ENCODE results near the gene ATPAF2.

Gene ATPAF2

GRCh38 chr17:18071751-18072150 is 32.8 kb upstream of the ATPAF2 start:
- DNase-seq (ENCODE audit: low spot score), result no peak
- no peak overlapping the region for H3K27ac ChIP-seq
- no peak for TF ChIP-seq CTCF (IDR thresholded peaks at IDR 0.05)
- no peak overlapping the region for H3K4me3 ChIP-seq

- TF ChIP-seq CTCF (IDR thresholded peaks at IDR 0.05), result no peak
- no peak for DNase-seq (ENCODE audit: low spot score)
- H3K4me3 ChIP-seq, result peak overlapping the region; percentile 29
Observed at GRCh38 chr17:18070861-18071340, 31.9 kb upstream of the ATPAF2 start.

GRCh38 chr17:18069101-18069500 is 30.1 kb upstream of the ATPAF2 start:
- Histone ChIP-seq H3K27ac (no peak overlapping the region), H3K4me3 (no peak overlapping the region)
- no peak for DNase-seq (ENCODE audit: low spot score)
- TF ChIP-seq CTCF (IDR thresholded peaks at IDR 0.05), result no peak

More at GRCh38 chr17:18070861-18071340, 31.9 kb upstream of the ATPAF2 start:
- no peak overlapping the region for H3K27ac ChIP-seq

- Histone ChIP-seq H3K4me3 (no peak overlapping the region), H3K27ac (no peak overlapping the region)
- no peak for DNase-seq (ENCODE audit: low spot score)
- TF ChIP-seq CTCF (IDR thresholded peaks at IDR 0.05), result no peak
Observed at GRCh38 chr17:18066866-18067265, 27.9 kb upstream of the ATPAF2 start.

- Histone ChIP-seq H3K4me3 (no peak overlapping the region), H3K27ac (no peak overlapping the region)
- DNase-seq (ENCODE audit: low spot score), result no peak
- no peak for TF ChIP-seq CTCF (IDR thresholded peaks at IDR 0.05)
Observed at GRCh38 chr17:18065546-18065945, 26.6 kb upstream of the ATPAF2 start.

GRCh38 chr17:18064053-18064452 is 25.1 kb upstream of the ATPAF2 start:
- Histone ChIP-seq H3K4me3 (no peak overlapping the region), H3K27ac (no peak overlapping the region)
- no peak for DNase-seq (ENCODE audit: low spot score)
- TF ChIP-seq CTCF (IDR thresholded peaks at IDR 0.05), result no peak

- no peak for DNase-seq (ENCODE audit: low spot score)
- no peak for TF ChIP-seq CTCF (IDR thresholded peaks at IDR 0.05)
- no peak overlapping the region for H3K4me3 ChIP-seq
- no peak overlapping the region for H3K27ac ChIP-seq
Observed at GRCh38 chr17:18059283-18059682, 20.3 kb upstream of the ATPAF2 start.
